H9 (cell line): ENCODE results near the gene EGFL8. TPM values are rescaled to one million over a fixed set of nuclear protein-coding genes. Genes with fewer than 3 reads are reported as not detected.

Experiments used
- DNase-seq: peaks from one replicate; pipeline ENCODE4 v3.0.0-alpha.2; 2017
- H2AFZ ChIP-seq: one replicate; pipeline ENCODE4 v1.6.1; 2013; ENCODE audit warnings: mild to moderate bottlenecking, low read length, control low read depth, moderate library complexity
- H2AK5ac ChIP-seq: 2 replicates; pipeline ENCODE4 v1.6.1; 2013; ENCODE audit warnings: low read length, control low read depth, mixed read lengths; ENCODE audit not compliant: insufficient read length
- H2BK120ac ChIP-seq: one replicate; pipeline ENCODE4 v1.6.1; 2013; ENCODE audit warnings: low read depth, mild to moderate bottlenecking, low read length, control low read depth, inconsistent platforms; ENCODE audit not compliant: poor library complexity, severe bottlenecking
- H2BK12ac ChIP-seq: 2 replicates; pipeline ENCODE4 v1.6.1; 2013; ENCODE audit warnings: low read length, control low read depth, mixed read lengths, low read depth; ENCODE audit not compliant: insufficient read length
- H2BK15ac ChIP-seq: 2 replicates; pipeline ENCODE4 v1.6.1; 2013; ENCODE audit warnings: low read depth, low read length, control low read depth
- H2BK20ac ChIP-seq: one replicate; pipeline ENCODE4 v1.6.1; 2013; ENCODE audit warnings: low read depth, mild to moderate bottlenecking, low read length, control low read depth, inconsistent platforms; ENCODE audit not compliant: poor library complexity, severe bottlenecking
- H2BK5ac ChIP-seq: 2 replicates; pipeline ENCODE4 v1.6.1; 2013; ENCODE audit warnings: low read length, control low read depth, mixed read lengths; ENCODE audit not compliant: insufficient read length
- H3K14ac ChIP-seq: 2 replicates; pipeline ENCODE4 v1.6.1; 2013; ENCODE audit warnings: low read length, control low read depth; ENCODE audit not compliant: insufficient read depth
- H3K18ac ChIP-seq: 2 replicates; pipeline ENCODE4 v1.6.1; 2013; ENCODE audit warnings: low read depth, mild to moderate bottlenecking, mixed read lengths, low read length, control low read depth; ENCODE audit not compliant: insufficient read length
- H3K23ac ChIP-seq: 2 replicates; pipeline ENCODE4 v1.6.1; 2013; ENCODE audit warnings: low read length, control low read depth, mixed read lengths, low read depth; ENCODE audit not compliant: insufficient read length
- H3K23me2 ChIP-seq: 2 replicates; pipeline ENCODE4 v1.6.1; 2013; ENCODE audit warnings: low read depth, mild to moderate bottlenecking, mixed read lengths, low read length, control low read depth; ENCODE audit not compliant: insufficient read length, poor library complexity, severe bottlenecking
- H3K27ac ChIP-seq: 2 replicates; pipeline ENCODE4 v1.5.1; 2013; ENCODE audit warnings: low read length, control low read depth, mixed read lengths, low read depth; ENCODE audit not compliant: insufficient read length
- H3K27me3 ChIP-seq: 2 replicates; pipeline ENCODE4 v1.6.1; 2013; ENCODE audit warnings: low read length, control low read depth, inconsistent platforms; ENCODE audit not compliant: insufficient read depth
- H3K4ac ChIP-seq: 2 replicates; pipeline ENCODE4 v1.6.1; 2013; ENCODE audit warnings: low read depth, mild to moderate bottlenecking, control low read depth, inconsistent platforms, low read length, moderate library complexity
- H3K4me1 ChIP-seq: 2 replicates; pipeline ENCODE4 v1.6.1; 2013; ENCODE audit warnings: low read length, control low read depth, inconsistent platforms; ENCODE audit not compliant: insufficient read depth
- H3K4me2 ChIP-seq: 2 replicates; pipeline ENCODE4 v1.6.1; 2013; ENCODE audit warnings: low read length, control low read depth, mixed read lengths; ENCODE audit not compliant: insufficient read length, insufficient read depth
- H3K56ac ChIP-seq: 2 replicates; pipeline ENCODE4 v1.6.1; 2013; ENCODE audit warnings: low read depth, mild to moderate bottlenecking, mixed read lengths, low read length, control low read depth; ENCODE audit not compliant: insufficient read length
- H3K79me1 ChIP-seq: 2 replicates; pipeline ENCODE4 v1.6.1; 2013; ENCODE audit warnings: low read depth, mild to moderate bottlenecking, moderate library complexity, low read length, control low read depth, inconsistent platforms; ENCODE audit not compliant: insufficient read depth, poor library complexity, severe bottlenecking
- H3K79me2 ChIP-seq: 2 replicates; pipeline ENCODE4 v1.6.1; 2013; ENCODE audit warnings: low read length, control low read depth, inconsistent platforms; ENCODE audit not compliant: insufficient read depth
- H3K9ac ChIP-seq: 2 replicates; pipeline ENCODE4 v1.6.1; 2013; ENCODE audit warnings: low read length, control low read depth, mixed read lengths; ENCODE audit not compliant: insufficient read length; ENCODE audit errors: extremely low read depth
- H3K9me3 ChIP-seq: one replicate; pipeline ENCODE4 v1.6.1; 2013; ENCODE audit warnings: low read depth, low read length, inconsistent platforms; ENCODE audit not compliant: control insufficient read depth
- H3T11ph ChIP-seq: one replicate; pipeline ENCODE4 v1.6.1; 2013; ENCODE audit warnings: mild to moderate bottlenecking, low read length, control low read depth, inconsistent platforms
- H4K20me1 ChIP-seq: one replicate; pipeline ENCODE4 v1.6.1; 2013; ENCODE audit not compliant: control insufficient read depth, insufficient read length, insufficient read depth
- H4K5ac ChIP-seq: 2 replicates; pipeline ENCODE4 v1.6.1; 2013; ENCODE audit warnings: low read depth, mild to moderate bottlenecking, mixed read lengths, low read length, control low read depth; ENCODE audit not compliant: insufficient read length
- H4K8ac ChIP-seq: replicated peaks from 2 replicates; pipeline ENCODE4 v1.6.1; 2013; ENCODE audit warnings: low read length, control low read depth, mixed read lengths, low read depth; ENCODE audit not compliant: insufficient read length
- H4K91ac ChIP-seq: 2 replicates; pipeline ENCODE4 v1.6.1; 2013; ENCODE audit warnings: low read depth, mild to moderate bottlenecking, moderate library complexity, mixed read lengths, low read length, control low read depth; ENCODE audit not compliant: insufficient read length
- H3K27ac Mint-ChIP-seq, 3 experiments: 2 replicates in 2 of 3; 3 replicates in 1 of 3; pipeline ENCODE4 v1.8.0; 2020 to 2021; ENCODE audit warnings: mixed read lengths in 3 of 3, mild to moderate bottlenecking in 1 of 3, moderate library complexity in 1 of 3
- H3K27me3 Mint-ChIP-seq: 2 replicates; pipeline ENCODE4 v1.8.0; 2021; ENCODE audit warnings: low read depth, mild to moderate bottlenecking, moderate library complexity, mixed read lengths
- H3K36me3 Mint-ChIP-seq, 3 experiments: 2 replicates in 2 of 3; 3 replicates in 1 of 3; pipeline ENCODE4 v1.8.0; 2020 to 2021; ENCODE audit warnings: low read depth in 3 of 3, mixed read lengths in 3 of 3; ENCODE audit not compliant: insufficient read depth in 1 of 3
- H3K4me1 Mint-ChIP-seq, 2 experiments: 2 replicates each; pipeline ENCODE4 v1.8.0; 2020; ENCODE audit warnings: mixed read lengths in 2 of 2
- H3K4me3 Mint-ChIP-seq, 2 experiments: 2 replicates in 1 of 2; 3 replicates in 1 of 2; pipeline ENCODE4 v1.8.0; 2020 to 2021; ENCODE audit warnings: mild to moderate bottlenecking in 2 of 2, mixed read lengths in 2 of 2, moderate library complexity in 1 of 2
- H3K9me3 Mint-ChIP-seq, 2 experiments: 2 replicates in 1 of 2; 3 replicates in 1 of 2; pipeline ENCODE4 v1.8.0; 2020; ENCODE audit warnings: mild to moderate bottlenecking in 2 of 2, mixed read lengths in 2 of 2, moderate library complexity in 1 of 2
- long read RNA-seq: library from polyadenylated mRNA; unstranded; transcript quantifications from one replicate; pipeline ENCODE4 v2.0.0, GENCODE V29; 2020
- total RNA-seq: library from RNA; stranded (reverse); gene quantifications from 2 replicates; pipeline ENCODE4 v1.2.1, GENCODE V29; 2021
- TF ChIP-seq, protein P1 (sequence below): fragments of 200-600 bp; sonication (generic); conservative IDR thresholded peaks from 3 replicates; pipeline ENCODE4 v1.8.0; 2021; ENCODE audit warnings: antibody characterized with exemption, mild to moderate bottlenecking

The EGFL8 gene
- total RNA-seq, result 20.8 and 27.2 TPM in 2 replicates
- long read RNA-seq, result 0 reads

DNA sequence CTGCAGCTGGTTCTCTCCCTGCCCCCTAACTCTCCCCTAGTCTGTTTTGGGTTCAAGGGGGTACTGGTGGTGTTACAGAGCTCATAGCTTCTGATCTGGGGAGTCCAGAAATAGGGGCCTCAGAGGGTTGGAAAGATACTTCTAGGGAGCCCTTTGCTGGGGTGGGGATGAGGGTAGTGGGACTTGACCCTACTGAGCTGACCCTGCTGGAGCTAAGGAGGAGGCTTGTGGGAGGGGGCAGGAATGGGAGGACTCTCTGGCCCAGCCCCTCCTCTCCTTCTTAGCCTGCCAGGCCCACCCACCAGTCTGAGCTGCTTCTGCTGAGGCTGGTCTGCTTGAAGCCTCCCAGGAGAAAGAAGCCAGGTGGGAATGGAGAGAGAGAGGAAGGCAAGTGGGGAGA, at the start of gene EGFL8:
Gene EGFL8 (plus strand): TSS at position 301 of the 400 bp plus-strand sequence. CDS start 1,571 bp downstream, outside the sequence.
- no peak within 1 kb of the TSS for H2BK5ac ChIP-seq
- H2BK120ac ChIP-seq, result no peak within 1 kb of the TSS
- no peak within 1 kb of the TSS for H3K23ac ChIP-seq
- no peak within 1 kb of the TSS for H3K14ac ChIP-seq
- no peak within 1 kb of the TSS; a peak in 1 of 5 replicates for H3K4me3 Mint-ChIP-seq
- H3K4me2 ChIP-seq, result no peak within 1 kb of the TSS
- peak within 1 kb of the TSS in 2 of 3 experiments; percentile 78 to 94; a peak in 4 of 7 replicates for H3K27ac Mint-ChIP-seq
- H3K79me1 ChIP-seq, result no peaks in the 10 kb centered on the region
- no peak within 1 kb of the TSS for H3K9ac ChIP-seq
- no peak within 1 kb of the TSS for H3K56ac ChIP-seq
- no peaks in the 10 kb centered on the region for H3K79me2 ChIP-seq
- no peak within 1 kb of the TSS for H4K5ac ChIP-seq
- no peak within 1 kb of the TSS for H3K27ac ChIP-seq
- no peak within 1 kb of the TSS for H3T11ph ChIP-seq
- no peak within 1 kb of the TSS for H3K18ac ChIP-seq
- H2BK12ac ChIP-seq, result no peak within 1 kb of the TSS
- H3K27me3 Mint-ChIP-seq, result no peaks in the 10 kb centered on the region; the same call in 1 of the 2 replicates
- H3K27me3 ChIP-seq, result no peaks in the 10 kb centered on the region
- no peak within 1 kb of the TSS for H4K8ac ChIP-seq
- H2AFZ ChIP-seq, result no peak within 1 kb of the TSS
- H3K4me1 ChIP-seq, result no peaks in the 10 kb centered on the region
- no peak within 1 kb of the TSS for H2BK15ac ChIP-seq
- H4K20me1 ChIP-seq, result peaks cover 2% of the 10 kb centered on the region
- no peaks in the 10 kb centered on the region for H3K9me3 Mint-ChIP-seq
- H3K4ac ChIP-seq, result no peak within 1 kb of the TSS
- no peak within 1 kb of the TSS for H4K91ac ChIP-seq
- no peaks in the 10 kb centered on the region for H3K23me2 ChIP-seq
- H2AK5ac ChIP-seq, result no peak within 1 kb of the TSS
- H3K9me3 ChIP-seq, result no peaks in the 10 kb centered on the region
- no peak within 1 kb of the TSS for H2BK20ac ChIP-seq
- TF ChIP-seq, protein P1, sequence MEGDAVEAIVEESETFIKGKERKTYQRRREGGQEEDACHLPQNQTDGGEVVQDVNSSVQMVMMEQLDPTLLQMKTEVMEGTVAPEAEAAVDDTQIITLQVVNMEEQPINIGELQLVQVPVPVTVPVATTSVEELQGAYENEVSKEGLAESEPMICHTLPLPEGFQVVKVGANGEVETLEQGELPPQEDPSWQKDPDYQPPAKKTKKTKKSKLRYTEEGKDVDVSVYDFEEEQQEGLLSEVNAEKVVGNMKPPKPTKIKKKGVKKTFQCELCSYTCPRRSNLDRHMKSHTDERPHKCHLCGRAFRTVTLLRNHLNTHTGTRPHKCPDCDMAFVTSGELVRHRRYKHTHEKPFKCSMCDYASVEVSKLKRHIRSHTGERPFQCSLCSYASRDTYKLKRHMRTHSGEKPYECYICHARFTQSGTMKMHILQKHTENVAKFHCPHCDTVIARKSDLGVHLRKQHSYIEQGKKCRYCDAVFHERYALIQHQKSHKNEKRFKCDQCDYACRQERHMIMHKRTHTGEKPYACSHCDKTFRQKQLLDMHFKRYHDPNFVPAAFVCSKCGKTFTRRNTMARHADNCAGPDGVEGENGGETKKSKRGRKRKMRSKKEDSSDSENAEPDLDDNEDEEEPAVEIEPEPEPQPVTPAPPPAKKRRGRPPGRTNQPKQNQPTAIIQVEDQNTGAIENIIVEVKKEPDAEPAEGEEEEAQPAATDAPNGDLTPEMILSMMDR, result no peak
- H3K36me3 Mint-ChIP-seq, result peaks cover 24 to 66% (median 43%) of the 10 kb centered on the region in 3 experiments
- DNase-seq, result no peak
- peaks cover 3 to 23% of the 10 kb centered on the region in 2 experiments; a peak in 2 of 4 replicates for H3K4me1 Mint-ChIP-seq
